ENCODE results near the gene SFXN4.

Gene SFXN4

GRCh38 chr10:119208553-119208940 lies 43.0 kb upstream of the SFXN4 start:
- peak; percentile 41 for DNase-seq (ENCODE audit: low read depth)
- TF ChIP-seq CTCF (IDR thresholded peaks at IDR 0.05; ENCODE audit: low read length, missing control alignments), result no peak
- H3K4me3 ChIP-seq (replicated peaks; ENCODE audit: low read depth, low read length), result peak overlapping the region; percentile 86

GRCh38 chr10:119207713-119208552 lies 42.4 kb upstream of the SFXN4 start:
- TF ChIP-seq CTCF (IDR thresholded peaks at IDR 0.05; ENCODE audit: low read length, missing control alignments), result no peak
- peak overlapping the region; percentile 86 for H3K4me3 ChIP-seq (replicated peaks; ENCODE audit: low read depth, low read length)
- DNase-seq (ENCODE audit: low read depth), result peak; percentile 73

GRCh38 chr10:119207366-119207666 lies 41.8 kb upstream of the SFXN4 start, which contains the start of gene GRK5:
Gene GRK5 (plus strand): TSS chr10:119207571. CDS start chr10:119207918, 347 bp downstream.
- peak; percentile 98 for DNase-seq (ENCODE audit: low read depth)
- H3K4me3 ChIP-seq (replicated peaks; ENCODE audit: low read depth, low read length), result peak within 1 kb of the TSS; percentile 86
- no peak for TF ChIP-seq CTCF (IDR thresholded peaks at IDR 0.05; ENCODE audit: low read length, missing control alignments)

- TF ChIP-seq CTCF (IDR thresholded peaks at IDR 0.05; ENCODE audit: low read length, missing control alignments), result peak; percentile 6
- H3K4me3 ChIP-seq (replicated peaks; ENCODE audit: low read depth, low read length), result peak overlapping the region; percentile 86
- peak; percentile 73 for DNase-seq (ENCODE audit: low read depth)
Measured at GRCh38 chr10:119206603-119207365, 41.3 kb upstream of the SFXN4 start.

- H3K4me3 ChIP-seq (replicated peaks; ENCODE audit: low read depth, low read length), result no peak overlapping the region
- DNase-seq (ENCODE audit: low read depth), result peak; percentile 57
- TF ChIP-seq CTCF (IDR thresholded peaks at IDR 0.05; ENCODE audit: low read length, missing control alignments), result no peak
Measured at GRCh38 chr10:119205894-119206602, 40.5 kb upstream of the SFXN4 start.

GRCh38 chr10:119203006-119203405 lies 37.5 kb upstream of the SFXN4 start:
- DNase-seq (ENCODE audit: low read depth), result no peak
- TF ChIP-seq CTCF (IDR thresholded peaks at IDR 0.05; ENCODE audit: low read length, missing control alignments), result no peak
- no peak overlapping the region for H3K4me3 ChIP-seq (replicated peaks; ENCODE audit: low read depth, low read length)

Measured in fibroblast of pulmonary artery (primary cell).